HG03565 (cell line): Measurements from ENCODE around the gene ZNF678.
"Not testable (repeated sequence)": the region's sequence is repeated elsewhere in the genome, so short reads cannot be mapped to it uniquely, and the experiment has no call there.

Experiments
- ATAC-seq: cut with Tn5 transposase; IDR thresholded peaks from one replicate; pipeline ENCODE4 v1.9.1; 2021; ENCODE audit warnings: mild to moderate bottlenecking, moderate library complexity; ENCODE audit not compliant: unreplicated experiment

ZNF678 gene

DNA sequence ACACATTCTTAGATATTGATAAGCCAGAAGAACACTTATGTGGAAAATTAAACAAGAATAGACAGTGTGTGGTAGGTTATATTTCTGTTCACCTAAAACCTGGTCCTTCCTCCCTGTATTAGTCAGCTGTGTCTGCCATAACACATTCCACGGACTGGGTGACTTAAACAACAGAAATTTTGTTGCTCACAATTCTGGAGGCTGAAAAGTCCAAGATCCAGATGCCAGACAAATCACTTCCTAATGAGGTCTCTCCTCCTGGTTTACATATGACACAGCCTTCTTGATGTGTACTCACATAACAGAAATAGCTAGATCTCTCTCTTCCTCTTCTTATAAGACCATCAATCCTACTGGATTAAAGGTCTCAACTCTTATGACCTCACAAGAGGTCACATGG lies 146.1 kb downstream of the ZNF678 start:
- no peak for ATAC-seq

DNA sequence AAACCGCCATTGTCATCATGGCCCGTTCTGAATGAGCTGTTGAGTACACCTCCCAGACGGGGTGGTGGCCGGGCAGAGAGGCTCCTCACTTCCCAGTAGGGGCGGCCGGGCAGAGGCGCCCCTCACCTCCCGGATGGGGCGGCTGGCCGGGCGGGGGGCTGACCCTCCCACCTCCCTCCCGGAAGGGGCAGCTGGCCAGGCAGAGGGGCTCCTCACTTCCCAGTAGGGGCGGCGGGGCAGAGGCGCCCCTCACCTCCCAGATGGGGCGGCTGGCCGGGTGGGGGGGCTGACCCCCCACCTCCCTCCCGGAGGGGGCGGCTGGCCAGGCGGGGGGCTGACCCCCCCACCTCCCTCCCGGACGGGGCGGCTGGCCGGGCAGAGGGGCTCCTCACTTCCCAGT lies 147.1 kb downstream of the ZNF678 start:
- not testable (repeated sequence) for ATAC-seq

DNA sequence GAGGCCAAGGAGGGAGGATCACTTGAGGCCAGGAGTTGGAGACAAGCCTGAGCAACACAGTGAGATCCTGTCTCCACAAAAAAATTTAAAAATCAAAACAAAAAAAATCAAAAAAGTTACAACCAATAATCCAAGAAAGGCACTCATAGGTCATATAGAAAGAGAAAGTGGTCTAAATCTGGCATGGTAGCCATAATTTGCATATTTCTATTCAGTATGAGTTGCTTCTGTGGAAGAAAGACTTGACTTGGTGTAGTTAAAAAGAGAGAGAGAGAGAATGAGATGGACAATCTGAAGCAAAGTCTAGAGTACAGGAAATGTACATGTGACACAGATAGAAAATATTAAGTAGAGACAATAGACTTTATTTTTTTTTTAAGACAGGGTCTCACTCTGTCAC lies 149.3 kb downstream of the ZNF678 start:
- peak; percentile 71 for ATAC-seq

DNA sequence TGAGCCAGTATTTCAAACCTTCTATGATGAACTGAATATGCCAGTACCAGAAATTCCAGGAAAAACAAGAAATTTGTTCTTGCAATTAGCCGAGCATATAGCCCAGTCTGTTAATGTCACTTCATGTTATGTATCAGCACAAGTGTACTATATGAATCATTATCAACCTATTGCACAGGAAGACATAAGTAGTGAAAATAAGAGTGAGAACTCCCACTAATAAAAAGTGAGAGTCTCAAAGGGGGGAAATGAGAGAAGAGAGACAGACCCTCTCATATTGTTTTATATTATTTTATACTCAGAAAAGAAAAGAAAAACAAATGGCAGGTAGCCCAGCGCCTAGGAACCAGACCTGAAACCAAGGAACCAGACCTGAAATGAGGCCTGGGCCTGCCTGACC lies 155.6 kb downstream of the ZNF678 start:
- ATAC-seq: no peak

DNA sequence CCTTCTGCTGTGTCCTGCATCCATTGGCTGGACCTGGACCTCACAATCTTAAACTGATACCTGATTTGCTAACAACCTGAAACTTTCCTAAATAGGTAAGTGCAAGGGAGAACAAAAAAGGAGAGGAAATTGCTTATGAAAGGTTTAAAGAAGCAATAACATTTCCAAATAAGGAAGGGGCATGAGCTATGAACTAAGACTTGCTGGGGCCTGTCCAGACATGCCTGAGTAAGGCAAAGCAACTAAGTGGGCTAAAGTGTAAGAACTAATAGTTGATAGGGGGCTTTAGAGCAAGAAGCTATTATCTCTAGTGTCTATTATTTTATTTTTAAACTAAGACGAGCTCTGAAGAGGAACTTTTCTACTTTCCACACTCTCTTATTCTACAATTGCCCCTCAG lies 160.1 kb downstream of the ZNF678 start:
- no peak for ATAC-seq

DNA sequence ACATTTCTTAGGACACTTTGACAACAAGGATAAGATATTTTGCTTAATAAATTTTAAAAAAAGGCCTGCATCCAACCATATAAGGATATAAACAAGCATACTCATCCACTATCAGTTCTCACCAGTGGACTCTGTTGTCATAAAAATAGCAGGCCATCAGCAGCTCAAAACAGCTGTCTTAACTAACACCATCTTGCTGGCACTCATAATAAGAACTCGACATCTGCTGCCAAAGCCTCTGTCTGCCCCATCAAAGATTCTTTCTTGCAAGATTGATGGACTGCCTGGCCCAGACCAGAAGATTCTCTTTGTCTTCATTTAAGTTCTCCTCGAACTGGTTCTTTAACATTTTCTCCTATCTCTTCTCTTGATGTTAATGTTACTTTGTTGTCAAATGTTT lies 161.7 kb downstream of the ZNF678 start:
- no peak for ATAC-seq

DNA sequence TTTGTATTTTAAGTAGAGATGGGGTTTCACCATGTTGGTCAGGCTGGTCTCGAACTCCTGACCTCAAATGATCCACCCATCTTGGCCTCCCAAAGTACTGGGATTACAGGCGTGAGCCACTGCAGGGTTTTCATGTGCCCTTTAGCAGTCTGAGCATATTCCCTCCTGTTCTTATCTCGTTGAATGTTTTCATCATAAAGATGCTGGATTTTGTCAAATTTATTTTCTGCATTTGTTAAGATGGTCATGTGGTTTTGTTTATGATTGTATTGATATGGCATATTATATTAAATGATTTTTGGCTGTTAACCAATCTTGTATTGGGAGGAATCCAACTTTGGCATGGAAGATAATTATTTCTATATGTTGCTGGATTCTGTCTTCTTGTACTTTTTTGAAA lies 163.0 kb downstream of the ZNF678 start:
- no peak for ATAC-seq
